CD14-positive monocyte (primary cell): ENCODE data around the gene MLLT10. TPM values are rescaled to one million over a fixed set of nuclear protein-coding genes. Genes with fewer than 3 reads are reported as not detected.
A peak's percentile ranks its signal among the peaks of the same experiment; 100 is the strongest.

Experiments used
- DNase-seq, 3 donors: peaks; one replicate each; pipeline ENCODE4 v3.0.0-alpha.2; 2011 to 2022
- H2AFZ ChIP-seq: 2 replicates; pipeline ENCODE4 v1.6.0; 2012; ENCODE audit warnings: mild to moderate bottlenecking, low read depth, low read length, inconsistent platforms; ENCODE audit not compliant: insufficient read depth, poor library complexity, severe bottlenecking
- H3K27ac ChIP-seq, 2 donors: 1 replicate in 1 of 2; 2 replicates in 1 of 2; pipeline ENCODE4 v1.5.1; 2012 to 2013; ENCODE audit warnings: low read length in 2 of 2, control low read depth in 1 of 2, inconsistent platforms in 1 of 2, low read depth in 1 of 2, mild to moderate bottlenecking in 1 of 2
- H3K27me3 ChIP-seq, 2 donors: one replicate each; pipeline versions ENCODE4 v1.6.0 to v1.6.1; 2011 to 2013; ENCODE audit warnings: low read length in 2 of 2; ENCODE audit not compliant: control insufficient read depth in 2 of 2, insufficient read depth in 2 of 2
- H3K36me3 ChIP-seq, 2 donors: replicated peaks in 1 of 2; 1 replicate in 1 of 2; 2 replicates in 1 of 2; pipeline versions ENCODE4 v1.5.1 to v1.6.1; 2012 to 2013; ENCODE audit warnings: low read length in 2 of 2, control low read depth in 1 of 2, inconsistent platforms in 1 of 2, mild to moderate bottlenecking in 1 of 2; ENCODE audit not compliant: insufficient read depth in 2 of 2, control insufficient read depth in 1 of 2
- H3K4me1 ChIP-seq, 2 donors: 1 replicate in 1 of 2; 2 replicates in 1 of 2; pipeline versions ENCODE4 v1.5.1 to v1.6.1; 2012 to 2013; ENCODE audit warnings: low read length in 2 of 2, control low read depth in 1 of 2, inconsistent platforms in 1 of 2, mild to moderate bottlenecking in 1 of 2, moderate library complexity in 1 of 2; ENCODE audit not compliant: insufficient read depth in 2 of 2, control insufficient read depth in 1 of 2
- H3K4me2 ChIP-seq: replicated peaks from 2 replicates; pipeline ENCODE3; 2012; ENCODE audit warnings: low read length, moderate library complexity, mild to moderate bottlenecking; ENCODE audit not compliant: poor library complexity, severe bottlenecking; ENCODE audit errors: extremely low read depth
- H3K4me3 ChIP-seq, 3 experiments: fragments of 200-600 bp in 1 of 3; sonication (generic) in 1 of 3; replicated peaks in 1 of 3; 1 replicate in 2 of 3; 2 replicates in 1 of 3; pipeline ENCODE4 v1.5.1; 2011 to 2013; ENCODE audit warnings: low read length in 3 of 3, mild to moderate bottlenecking in 3 of 3, control low read depth in 2 of 3, low read depth in 2 of 3, inconsistent platforms in 1 of 3, moderate library complexity in 1 of 3
- H3K79me2 ChIP-seq: 2 replicates; pipeline ENCODE4 v1.6.0; 2012; ENCODE audit warnings: mild to moderate bottlenecking, control low read depth, inconsistent platforms, low read length, moderate library complexity; ENCODE audit not compliant: insufficient read depth
- H3K9ac ChIP-seq: 2 replicates; pipeline ENCODE4 v1.6.0; 2017; ENCODE audit warnings: low read length, mild to moderate bottlenecking; ENCODE audit not compliant: insufficient read depth, poor library complexity, severe bottlenecking
- H3K9me3 ChIP-seq, 2 donors: replicated peaks in 1 of 2; 1 replicate in 1 of 2; 2 replicates in 1 of 2; pipeline versions ENCODE4 v1.5.1 to v1.6.1; 2012 to 2013; ENCODE audit warnings: low read length in 2 of 2, control low read depth in 1 of 2; ENCODE audit not compliant: control insufficient read depth in 1 of 2, insufficient read depth in 1 of 2
- H4K20me1 ChIP-seq: 2 replicates; pipeline ENCODE4 v1.6.0; 2012; ENCODE audit warnings: mild to moderate bottlenecking, low read length, control low read depth, moderate library complexity; ENCODE audit not compliant: insufficient read depth
- H3K27ac Mint-ChIP-seq, 7 donors: one replicate each; pipeline ENCODE4 v1.8.0; 2020; ENCODE audit warnings: mild to moderate bottlenecking in 7 of 7, mixed read lengths in 7 of 7, moderate library complexity in 6 of 7, inconsistent platforms in 2 of 7
- H3K27me3 Mint-ChIP-seq, 3 donors: one replicate each; pipeline ENCODE4 v1.8.0; 2021 to 2022; ENCODE audit warnings: low read depth in 3 of 3, mild to moderate bottlenecking in 3 of 3, mixed read lengths in 3 of 3, moderate library complexity in 3 of 3, inconsistent platforms in 1 of 3
- H3K36me3 Mint-ChIP-seq, 2 donors: one replicate each; pipeline ENCODE4 v1.8.0; 2020; ENCODE audit warnings: mixed read lengths in 2 of 2, inconsistent platforms in 1 of 2, mild to moderate bottlenecking in 1 of 2
- H3K4me1 Mint-ChIP-seq: one replicate; pipeline ENCODE4 v1.8.0; 2020; ENCODE audit warnings: mild to moderate bottlenecking, mixed read lengths
- H3K4me3 Mint-ChIP-seq, 2 donors: one replicate each; pipeline ENCODE4 v1.8.0; 2020; ENCODE audit warnings: mild to moderate bottlenecking in 2 of 2, mixed read lengths in 2 of 2, moderate library complexity in 1 of 2
- H3K9me3 Mint-ChIP-seq, 7 donors: one replicate each; pipeline ENCODE4 v1.8.0; 2020 to 2022; ENCODE audit warnings: mixed read lengths in 7 of 7, mild to moderate bottlenecking in 6 of 7, moderate library complexity in 6 of 7, inconsistent platforms in 2 of 7
- WGBS: methylation state at CpG from one replicate; pipeline ENCODE4 v1.1.5; 2013; ENCODE audit warnings: missing lambda C conversion rate; ENCODE audit not compliant: insufficient coverage; 5-methylcytosine and 5-hydroxymethylcytosine counted together
- intact Hi-C, 2 donors: fragments of 100-400 bp; cut with micrococcal nuclease; formaldehyde crosslinking; loops; one replicate each; pipeline versions ENCODE4 v1.15.0 to v1.15.1; 2023
- polyA plus RNA-seq, 3 donors: library from polyadenylated mRNA; depleted of rRNA in 1 of 3; unstranded in 2 of 3; stranded (reverse) in 1 of 3; fragments of 300-500 nt in 2 of 3; fragments of >200 nt in 1 of 3; fragmentation: Illumina TruSeq in 2 of 3; gene quantifications; 1 replicate in 2 of 3; 2 replicates in 1 of 3; pipeline ENCODE4 v1.2.3, GENCODE V29; 2012 to 2021
- TF ChIP-seq, protein P1 (sequence below): fragments of 200-600 bp; IDR thresholded peaks from one replicate; pipeline ENCODE4 v1.8.0; 2022; ENCODE audit warnings: antibody characterized with exemption, mild to moderate bottlenecking

The MLLT10 gene
- polyA plus RNA-seq, 3 donors: 4.9 to 39.1 (median 7.5) TPM

DNA sequence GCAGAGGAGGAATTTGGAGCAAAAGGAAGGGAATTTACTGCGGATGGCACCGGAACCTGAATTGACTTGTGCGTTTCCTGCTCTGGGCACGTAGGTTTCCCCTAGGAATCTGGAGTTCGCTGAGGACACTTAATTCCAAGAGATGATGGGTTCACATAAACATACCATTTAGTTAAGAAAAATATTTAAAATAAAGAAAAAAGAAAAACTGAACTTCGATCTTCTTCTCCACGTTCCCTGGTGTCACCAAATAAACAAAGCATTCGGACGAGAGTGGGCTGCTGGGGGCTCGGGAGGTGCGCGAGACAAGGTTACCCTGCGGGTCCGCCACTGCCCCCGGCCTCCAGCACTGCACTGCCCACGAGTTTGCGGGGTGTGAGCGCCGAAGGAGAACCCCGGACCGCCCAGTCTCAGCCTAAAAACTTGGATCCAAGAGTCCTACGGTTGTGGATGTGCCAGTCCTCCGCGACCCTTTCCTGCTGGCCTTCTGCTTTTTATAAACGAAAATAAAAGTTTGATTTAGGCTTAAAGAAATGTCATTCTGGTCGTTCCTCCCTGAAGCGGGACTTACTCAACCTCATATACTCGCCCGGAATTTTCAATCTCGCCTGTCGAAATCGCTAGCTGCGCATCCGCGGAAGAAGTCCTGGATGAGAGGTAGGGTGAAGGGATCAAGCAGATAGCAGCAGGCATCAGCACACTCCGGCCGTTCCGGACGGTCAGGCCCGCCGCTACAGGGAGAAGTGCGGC, 38.9 kb upstream of the MLLT10 start:
- 0% methylated on average over 27 of the region's 42 CpGs for WGBS
- Mint-ChIP-seq H3K27ac (peak overlapping the region in 3 of 7 donors; percentile 49 to 85 (median 61)), H3K4me1 (peaks cover 34% of the 10 kb centered on the region), H3K36me3 (peaks cover 5 to 7% of the 10 kb centered on the region in 2 donors), H3K4me3 (peak overlapping the region; percentile 85 to 96), H3K27me3 (peaks cover 49 to 67% (median 51%) of the 10 kb centered on the region in 3 donors), H3K9me3 (peaks cover 0 to 13% (median 6%) of the 10 kb centered on the region in 7 donors)
- TF ChIP-seq, protein P1, sequence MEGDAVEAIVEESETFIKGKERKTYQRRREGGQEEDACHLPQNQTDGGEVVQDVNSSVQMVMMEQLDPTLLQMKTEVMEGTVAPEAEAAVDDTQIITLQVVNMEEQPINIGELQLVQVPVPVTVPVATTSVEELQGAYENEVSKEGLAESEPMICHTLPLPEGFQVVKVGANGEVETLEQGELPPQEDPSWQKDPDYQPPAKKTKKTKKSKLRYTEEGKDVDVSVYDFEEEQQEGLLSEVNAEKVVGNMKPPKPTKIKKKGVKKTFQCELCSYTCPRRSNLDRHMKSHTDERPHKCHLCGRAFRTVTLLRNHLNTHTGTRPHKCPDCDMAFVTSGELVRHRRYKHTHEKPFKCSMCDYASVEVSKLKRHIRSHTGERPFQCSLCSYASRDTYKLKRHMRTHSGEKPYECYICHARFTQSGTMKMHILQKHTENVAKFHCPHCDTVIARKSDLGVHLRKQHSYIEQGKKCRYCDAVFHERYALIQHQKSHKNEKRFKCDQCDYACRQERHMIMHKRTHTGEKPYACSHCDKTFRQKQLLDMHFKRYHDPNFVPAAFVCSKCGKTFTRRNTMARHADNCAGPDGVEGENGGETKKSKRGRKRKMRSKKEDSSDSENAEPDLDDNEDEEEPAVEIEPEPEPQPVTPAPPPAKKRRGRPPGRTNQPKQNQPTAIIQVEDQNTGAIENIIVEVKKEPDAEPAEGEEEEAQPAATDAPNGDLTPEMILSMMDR: no peak
- Histone ChIP-seq H3K79me2 (no peaks in the 10 kb centered on the region), H3K4me1 (peaks cover 42 to 49% of the 10 kb centered on the region in 2 donors), H3K9ac (peak overlapping the region; percentile 49), H3K27me3 (peaks cover 28 to 54% of the 10 kb centered on the region in 2 donors), H3K4me3 (peak overlapping the region; percentile 52 to 84 (median 59)), H2AFZ (peak overlapping the region; percentile 93), H4K20me1 (no peaks in the 10 kb centered on the region), H3K4me2 (peak overlapping the region; percentile 100), H3K9me3 (peaks cover 0 to 6% of the 10 kb centered on the region in 2 donors), H3K27ac (no peak overlapping the region), H3K36me3 (no peaks in the 10 kb centered on the region)
- intact Hi-C loops: loop anchor here in 1 of 2 donors (2.0 to 10.0 kb wide), 2 partner anchors 180 to 238 kb away; no protein-coding TSS in a partner anchor
- peak in 1 of 3 donors; percentile 24 for DNase-seq

- no peaks in the 10 kb centered on the region for H4K20me1 ChIP-seq
- H3K4me1 Mint-ChIP-seq: peaks cover 38% of the 10 kb centered on the region
- DNase-seq: peak; percentile 70 to 77 (median 77)
- H3K9me3 Mint-ChIP-seq: peaks cover 0 to 13% (median 6%) of the 10 kb centered on the region in 7 donors
- peaks cover 5 to 7% of the 10 kb centered on the region in 2 donors for H3K36me3 Mint-ChIP-seq
- H3K9me3 ChIP-seq: peaks cover 0 to 6% of the 10 kb centered on the region in 2 donors
- peak overlapping the region; percentile 93 for H2AFZ ChIP-seq
- H3K27ac Mint-ChIP-seq: no peak overlapping the region
- 0% methylated on average over 35 of the region's 58 CpGs for WGBS
- H3K27ac ChIP-seq: no peak overlapping the region
- H3K27me3 Mint-ChIP-seq: peaks cover 51 to 74% (median 58%) of the 10 kb centered on the region in 3 donors
- TF ChIP-seq, protein P1: peak; percentile 96
- peaks cover 28 to 60% of the 10 kb centered on the region in 2 donors for H3K27me3 ChIP-seq
- H3K4me3 Mint-ChIP-seq: peak overlapping the region; percentile 85 to 96
- H3K79me2 ChIP-seq: no peaks in the 10 kb centered on the region
- H3K4me2 ChIP-seq: peak overlapping the region; percentile 100
- H3K36me3 ChIP-seq: no peaks in the 10 kb centered on the region
- H3K4me1 ChIP-seq: peaks cover 45 to 53% of the 10 kb centered on the region in 2 donors
- intact Hi-C loops: loop anchor here in 1 of 2 donors (2.0 to 10.0 kb wide), 2 partner anchors 179 to 237 kb away; no protein-coding TSS in a partner anchor
- peak overlapping the region; percentile 52 to 84 (median 59) for H3K4me3 ChIP-seq
- peak overlapping the region; percentile 40 for H3K9ac ChIP-seq
Observed at GRCh38 chr10:21495752-21496342, 38.2 kb upstream of the MLLT10 start.
